MM.1S (cell line): Measurements from ENCODE around the gene ATP2B2.

Source experiments
- DNase-seq: peaks from one replicate; pipeline ENCODE4 v3.0.0-alpha.2; 2015
- H2AFZ ChIP-seq: fragments of 300-600 bp; sonication (generic); 2 replicates; pipeline ENCODE4 v1.6.0; 2016; ENCODE audit warnings: antibody characterized with exemption, low read length
- H3F3A ChIP-seq: fragments of 300-600 bp; sonication (generic); 2 replicates; pipeline ENCODE4 v1.6.1; 2016; ENCODE audit warnings: mild to moderate bottlenecking, antibody characterized with exemption, low read length, moderate library complexity, mixed read lengths; ENCODE audit not compliant: insufficient read depth
- H3K27ac ChIP-seq: fragments of 300-600 bp; sonication (generic); 2 replicates; pipeline ENCODE4 v1.5.1; 2016; ENCODE audit warnings: mild to moderate bottlenecking, low read length
- H3K27me3 ChIP-seq: fragments of 300-600 bp; sonication (generic); replicated peaks from 2 replicates; pipeline ENCODE4 v1.6.0; 2016; ENCODE audit warnings: low read length; ENCODE audit not compliant: insufficient read depth
- H3K36me3 ChIP-seq: fragments of 300-600 bp; sonication (generic); replicated peaks from 2 replicates; pipeline ENCODE4 v1.6.1; 2016; ENCODE audit warnings: mild to moderate bottlenecking, low read length, mixed read lengths; ENCODE audit not compliant: insufficient read depth
- H3K4me1 ChIP-seq: fragments of 300-600 bp; sonication (generic); 2 replicates; pipeline ENCODE4 v1.6.1; 2016; ENCODE audit warnings: low read length, mixed read lengths
- H3K4me2 ChIP-seq: fragments of 300-600 bp; sonication (generic); 2 replicates; pipeline ENCODE4 v1.6.0; 2016; ENCODE audit warnings: low read depth, low read length
- H3K4me3 ChIP-seq: fragments of 300-600 bp; sonication (generic); 2 replicates; pipeline ENCODE4 v1.5.1; 2016; ENCODE audit warnings: low read length, mixed read lengths
- H3K79me2 ChIP-seq: fragments of 300-600 bp; sonication (generic); 2 replicates; pipeline ENCODE4 v1.6.1; 2016; ENCODE audit warnings: mixed run types, low read length, mixed read lengths
- H3K9ac ChIP-seq: fragments of 300-600 bp; sonication (generic); 2 replicates; pipeline ENCODE4 v1.6.1; 2016; ENCODE audit warnings: low read length, mixed read lengths
- H3K9me2 ChIP-seq: fragments of 300-600 bp; sonication (generic); replicated peaks from 2 replicates; pipeline ENCODE4 v1.6.1; 2016; ENCODE audit warnings: mild to moderate bottlenecking, low read length, mixed read lengths; ENCODE audit not compliant: insufficient read depth
- H3K9me3 ChIP-seq: fragments of 300-600 bp; sonication (generic); replicated peaks from 2 replicates; pipeline ENCODE4 v1.6.1; 2016; ENCODE audit warnings: mild to moderate bottlenecking, low read length, mixed read lengths; ENCODE audit not compliant: insufficient read depth
- H4K20me1 ChIP-seq: fragments of 300-600 bp; sonication (generic); 2 replicates; pipeline ENCODE4 v1.6.1; 2016; ENCODE audit warnings: mild to moderate bottlenecking, low read length, moderate library complexity, mixed read lengths; ENCODE audit not compliant: insufficient read depth
- EZH2 ChIP-seq: fragments of 300-600 bp; sonication (generic); optimal IDR thresholded peaks from 2 replicates; pipeline ENCODE3; 2017; ENCODE audit warnings: low read depth, mild to moderate bottlenecking, antibody characterized with exemption, low read length, mixed read lengths
- EZH2phosphoT487 ChIP-seq: fragments of 300-600 bp; sonication (generic); IDR thresholded peaks from 2 replicates; pipeline ENCODE4 v1.6.1; 2018; ENCODE audit warnings: antibody characterized with exemption, low read length
- TF ChIP-seq, protein P1 (sequence below): fragments of 300-600 bp; sonication (generic); IDR thresholded peaks from 2 replicates; pipeline ENCODE4 v1.5.1; 2016; ENCODE audit warnings: antibody characterized with exemption, low read length, mixed read lengths

The ATP2B2 gene

DNA sequence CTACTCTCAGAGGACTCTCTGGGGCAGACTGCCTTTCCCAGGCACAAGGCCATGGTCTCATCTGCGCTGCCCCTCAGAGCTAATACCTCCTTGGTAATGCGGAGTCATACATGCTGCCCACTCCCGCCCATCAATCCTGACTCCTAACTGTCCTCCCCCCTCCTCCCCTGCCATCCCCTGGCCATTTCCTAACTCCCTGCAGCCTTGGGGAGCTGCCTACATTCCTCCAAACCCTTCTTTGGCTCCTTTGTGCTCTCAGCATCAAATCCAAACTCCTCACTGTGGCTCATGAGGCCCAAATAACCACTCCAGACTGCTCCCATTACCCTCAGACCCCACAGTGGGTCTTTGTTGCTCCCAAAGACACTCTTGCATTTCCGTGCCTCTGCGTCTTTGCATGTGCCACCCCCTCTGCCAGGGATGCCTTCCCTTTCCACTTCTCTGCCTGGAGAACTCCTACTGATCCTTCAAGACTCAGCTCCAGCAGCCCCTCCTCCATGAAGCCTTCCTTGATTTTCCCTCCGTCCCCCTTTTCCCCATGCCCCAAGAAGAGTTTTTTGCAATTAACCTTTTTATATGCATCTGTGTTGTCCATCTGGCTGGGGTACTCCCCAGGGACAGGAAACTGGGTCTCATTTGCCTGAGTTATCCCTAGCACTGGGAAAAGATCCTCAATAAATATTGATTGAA, 5.5 kb upstream of the ATP2B2 start:
- no peak overlapping the region for H3K9ac ChIP-seq
- no peak overlapping the region for H3K4me2 ChIP-seq
- no peaks in the 10 kb centered on the region for H3K4me1 ChIP-seq
- H3K27me3 ChIP-seq: peaks cover 52% of the 10 kb centered on the region
- H4K20me1 ChIP-seq: no peaks in the 10 kb centered on the region
- DNase-seq: no peak
- no peaks in the 10 kb centered on the region for H3F3A ChIP-seq
- no peaks in the 10 kb centered on the region for H3K9me3 ChIP-seq
- H2AFZ ChIP-seq: no peak overlapping the region
- H3K27ac ChIP-seq: no peak overlapping the region
- TF ChIP-seq, protein P1, sequence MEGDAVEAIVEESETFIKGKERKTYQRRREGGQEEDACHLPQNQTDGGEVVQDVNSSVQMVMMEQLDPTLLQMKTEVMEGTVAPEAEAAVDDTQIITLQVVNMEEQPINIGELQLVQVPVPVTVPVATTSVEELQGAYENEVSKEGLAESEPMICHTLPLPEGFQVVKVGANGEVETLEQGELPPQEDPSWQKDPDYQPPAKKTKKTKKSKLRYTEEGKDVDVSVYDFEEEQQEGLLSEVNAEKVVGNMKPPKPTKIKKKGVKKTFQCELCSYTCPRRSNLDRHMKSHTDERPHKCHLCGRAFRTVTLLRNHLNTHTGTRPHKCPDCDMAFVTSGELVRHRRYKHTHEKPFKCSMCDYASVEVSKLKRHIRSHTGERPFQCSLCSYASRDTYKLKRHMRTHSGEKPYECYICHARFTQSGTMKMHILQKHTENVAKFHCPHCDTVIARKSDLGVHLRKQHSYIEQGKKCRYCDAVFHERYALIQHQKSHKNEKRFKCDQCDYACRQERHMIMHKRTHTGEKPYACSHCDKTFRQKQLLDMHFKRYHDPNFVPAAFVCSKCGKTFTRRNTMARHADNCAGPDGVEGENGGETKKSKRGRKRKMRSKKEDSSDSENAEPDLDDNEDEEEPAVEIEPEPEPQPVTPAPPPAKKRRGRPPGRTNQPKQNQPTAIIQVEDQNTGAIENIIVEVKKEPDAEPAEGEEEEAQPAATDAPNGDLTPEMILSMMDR: no peak
- TF ChIP-seq EZH2 (no peak), EZH2phosphoT487 (no peak)
- no peak overlapping the region for H3K4me3 ChIP-seq
- H3K36me3 ChIP-seq: no peaks in the 10 kb centered on the region
- no peaks in the 10 kb centered on the region for H3K9me2 ChIP-seq
- H3K79me2 ChIP-seq: no peaks in the 10 kb centered on the region

DNA sequence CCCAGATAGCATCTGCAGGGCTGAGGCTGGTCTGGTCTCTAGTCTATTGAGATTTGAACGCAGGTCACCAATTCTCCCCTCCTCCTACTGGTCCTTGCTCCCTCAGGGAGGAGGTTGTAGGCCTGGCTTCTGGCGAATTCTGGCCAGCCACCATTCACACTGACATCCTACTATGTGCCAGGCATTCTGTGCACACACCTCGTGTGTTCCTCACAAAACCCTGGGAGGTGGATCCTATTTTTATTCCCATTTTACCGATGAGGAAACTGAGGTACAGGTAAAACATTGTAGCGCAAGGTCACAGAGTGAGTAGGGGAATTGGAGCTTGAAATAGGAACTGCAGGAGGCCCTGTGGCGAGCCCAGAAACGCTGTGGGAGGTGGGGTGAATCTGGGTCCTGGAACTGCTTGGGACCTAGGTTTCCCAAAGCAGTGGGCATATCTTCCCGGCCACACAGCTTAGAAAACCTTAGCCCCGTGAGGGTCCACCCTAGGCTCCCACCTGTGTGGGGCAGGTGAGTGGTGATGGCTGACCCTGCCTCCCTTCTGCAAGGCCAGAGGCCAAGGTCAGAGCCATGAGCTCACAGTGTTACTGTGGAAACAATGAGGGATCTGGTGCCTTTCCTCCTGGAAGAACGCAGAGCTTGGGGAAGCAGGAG, 4.8 kb upstream of the ATP2B2 start:
- H3K4me1 ChIP-seq: no peaks in the 10 kb centered on the region
- no peaks in the 10 kb centered on the region for H3K79me2 ChIP-seq
- H3K36me3 ChIP-seq: no peaks in the 10 kb centered on the region
- H3K9me2 ChIP-seq: no peaks in the 10 kb centered on the region
- no peak overlapping the region for H3K9ac ChIP-seq
- H3K4me3 ChIP-seq: no peak overlapping the region
- H3F3A ChIP-seq: no peaks in the 10 kb centered on the region
- H3K9me3 ChIP-seq: no peaks in the 10 kb centered on the region
- H3K4me2 ChIP-seq: no peak overlapping the region
- no peak for DNase-seq
- TF ChIP-seq, protein P1: no peak
- TF ChIP-seq EZH2phosphoT487 (no peak), EZH2 (no peak)
- no peak overlapping the region for H2AFZ ChIP-seq
- no peak overlapping the region for H3K27ac ChIP-seq
- H4K20me1 ChIP-seq: no peaks in the 10 kb centered on the region
- peaks cover 57% of the 10 kb centered on the region for H3K27me3 ChIP-seq

DNA sequence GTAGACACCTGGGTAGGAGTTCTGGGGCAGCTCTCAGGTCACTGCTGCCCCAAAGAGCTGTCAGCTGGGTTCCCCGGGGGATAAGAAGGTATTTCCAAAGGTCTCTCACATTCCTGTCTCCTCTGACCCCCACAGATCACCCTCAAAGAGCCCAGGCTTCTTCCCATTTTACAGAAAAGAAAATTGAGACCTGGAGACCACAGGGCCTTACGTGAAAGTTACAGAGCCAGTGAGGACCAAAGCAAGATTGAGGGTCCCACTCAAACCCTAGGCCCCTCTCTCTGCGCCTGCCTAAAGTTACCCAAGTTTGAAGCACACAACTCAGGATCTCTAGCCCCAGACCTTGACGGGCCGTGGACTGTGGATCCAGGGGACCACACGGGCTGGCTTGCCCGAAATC, 3.9 kb upstream of the ATP2B2 start:
- DNase-seq: no peak
- Histone ChIP-seq H3K27ac (no peak overlapping the region), H3K4me2 (no peak overlapping the region), H3K36me3 (no peaks in the 10 kb centered on the region), H3K9me2 (no peaks in the 10 kb centered on the region), H4K20me1 (no peaks in the 10 kb centered on the region), H3K4me1 (no peaks in the 10 kb centered on the region), H3K27me3 (peaks cover 66% of the 10 kb centered on the region), H2AFZ (no peak overlapping the region), H3F3A (no peaks in the 10 kb centered on the region), H3K9ac (no peak overlapping the region), H3K4me3 (no peak overlapping the region), H3K79me2 (no peaks in the 10 kb centered on the region), H3K9me3 (no peaks in the 10 kb centered on the region)
- TF ChIP-seq EZH2phosphoT487 (no peak), EZH2 (no peak)
- TF ChIP-seq, protein P1: no peak
